Measurements from ENCODE around the gene NBPF1.
"Not testable (repeated sequence)": the region's sequence is repeated elsewhere in the genome, so short reads cannot be mapped to it uniquely, and the experiment has no call there.

- not testable (repeated sequence) for TF ChIP-seq CTCF, POLR2A (IDR thresholded peaks at IDR 0.05)
Measured at GRCh38 chr1:16632044-16632850, 18.9 kb upstream of the NBPF1 start.
